Panc1 (cell line): Measurements from ENCODE around the gene TBX1. TPM values are rescaled to one million over a fixed set of nuclear protein-coding genes. Genes with fewer than 3 reads are reported as not detected.
A peak's percentile ranks its signal among the peaks of the same experiment; 100 is the strongest.

Experiments
- ATAC-seq: fragments of 200-7000 bp; cut with Tn5 transposase; 2 replicates; pipeline ENCODE4 v1.9.1; 2020; ENCODE audit warnings: mild to moderate bottlenecking, moderate library complexity
- BruUV-seq: library from RNA; stranded (reverse); fragments of 400-500 nt; replicated peaks from 2 replicates; lab custom pipeline; 2021; lab: Mats Ljungman, UMichigan
- CTCF ChIA-PET: fragments of 300-600 bp; sonication (Branson Sonifier 250); formaldehyde crosslinking; loops from one replicate; lab custom pipeline; 2022; ENCODE audit warnings: antibody characterized with exemption; lab: Charles Lee
- POLR2A ChIA-PET: fragments of 300-600 bp; sonication (Branson Sonifier 250); formaldehyde crosslinking; loops from one replicate; lab custom pipeline; 2022; ENCODE audit warnings: antibody characterized with exemption; lab: Charles Lee
- DNase-seq: peaks from one replicate; pipeline ENCODE4 v3.0.0-alpha.2; 2010; ENCODE audit warnings: low read depth, low spot score
- H3K27ac ChIP-seq: 2 replicates; pipeline ENCODE4 v1.5.1; 2011; ENCODE audit warnings: mild to moderate bottlenecking, low read length, inconsistent platforms
- H3K27me3 ChIP-seq: fragments of 200-500 bp; sonication (Bioruptor generic); 2 replicates; pipeline ENCODE4 v1.6.0; 2014; ENCODE audit warnings: low read length, inconsistent platforms; ENCODE audit not compliant: control insufficient read depth, insufficient read depth
- H3K36me3 ChIP-seq: fragments of 200-500 bp; sonication (Bioruptor generic); 2 replicates; pipeline ENCODE4 v1.5.1; 2014; ENCODE audit warnings: inconsistent platforms, mild to moderate bottlenecking, low read length, moderate library complexity; ENCODE audit not compliant: control insufficient read depth, insufficient read depth
- H3K4me1 ChIP-seq: 2 replicates; pipeline ENCODE4 v1.5.1; 2011; ENCODE audit warnings: inconsistent platforms, mild to moderate bottlenecking, low read length, moderate library complexity; ENCODE audit not compliant: control insufficient read depth, insufficient read depth
- H3K4me3 ChIP-seq, 2 experiments: 2 replicates each; pipeline ENCODE4 v1.5.1; 2011 to 2012; ENCODE audit warnings: low read depth in 2 of 2, low read length in 2 of 2, mild to moderate bottlenecking in 2 of 2, inconsistent platforms in 1 of 2, moderate library complexity in 1 of 2
- H3K9me3 ChIP-seq: fragments of 200-500 bp; sonication (Bioruptor generic); 2 replicates; pipeline ENCODE4 v1.5.1; 2014; ENCODE audit warnings: low read depth, mild to moderate bottlenecking, inconsistent platforms, low read length, moderate library complexity; ENCODE audit not compliant: control insufficient read depth, insufficient read depth
- CTCF ChIP-seq: fragments of 450-650 bp; IDR thresholded peaks from 2 replicates; pipeline ENCODE4 v1.5.1; 2017; ENCODE audit warnings: mild to moderate bottlenecking
- POLR2AphosphoS5 ChIP-seq: IDR thresholded peaks from 2 replicates; pipeline ENCODE4 v1.6.1; 2012; ENCODE audit warnings: mild to moderate bottlenecking, low read depth, low read length, moderate library complexity
- REST ChIP-seq, 2 experiments: IDR thresholded peaks; 2 replicates each; pipeline ENCODE4 v1.6.1; 2011 to 2012; ENCODE audit warnings: low read depth in 2 of 2, control low read depth in 1 of 2, low read length in 1 of 2, mild to moderate bottlenecking in 1 of 2, moderate library complexity in 1 of 2; ENCODE audit not compliant: insufficient read depth in 1 of 2
- SIN3A ChIP-seq: IDR thresholded peaks from 2 replicates; pipeline ENCODE4 v1.6.1; 2012; ENCODE audit warnings: low read depth, mild to moderate bottlenecking, low read length, moderate library complexity, borderline replicate concordance; ENCODE audit not compliant: insufficient read depth
- TCF7L2 ChIP-seq: IDR thresholded peaks from 2 replicates; pipeline ENCODE4 v1.6.1; 2011; ENCODE audit warnings: mild to moderate bottlenecking, low read depth, low read length, inconsistent platforms
- in situ Hi-C: cut with HindIII; loops from 2 replicates; pipeline ENCODE4 v1.10.0; 2016; ENCODE audit warnings: low sequenced_read_pairs, low pct_unique_long_range_greater_than_20kb
- intact Hi-C: fragments of 100-400 bp; cut with micrococcal nuclease; formaldehyde crosslinking; loops from one replicate; pipeline ENCODE4 v1.10.0; 2022; ENCODE audit not compliant: unreplicated experiment
- total RNA-seq: library from RNA; stranded (reverse); gene quantifications from one replicate; pipeline ENCODE4 v1.2.1, GENCODE V29; 2021; ENCODE audit not compliant: unreplicated experiment

The TBX1 gene
- total RNA-seq, 1 experiment from 2014 or later = 91.7 TPM

GRCh38 chr22:19798003-19798665, 37.6 kb downstream of the TBX1 start:
- intact Hi-C loops (no loop called here), in situ Hi-C loops (no loop called here)
- ChIA-PET POLR2A (no interaction called here), CTCF (no interaction called here)
- H3K4me3 ChIP-seq = no peak overlapping the region
- DNase-seq = no peak
- H3K9me3 ChIP-seq = no peaks in the 10 kb centered on the region
- no peaks in the 10 kb centered on the region for H3K36me3 ChIP-seq
- H3K27me3 ChIP-seq = no peaks in the 10 kb centered on the region
- TF ChIP-seq REST (IDR thresholded peaks at IDR 0.05; ENCODE audit: insufficient read depth in 1 of 2, low read depth in 2 of 2, low read length in 1 of 2) = no peak
- TF ChIP-seq TCF7L2 = no peak
- no peak for TF ChIP-seq SIN3A
- no peak for TF ChIP-seq CTCF
- no peak for TF ChIP-seq POLR2AphosphoS5
- BruUV-seq = no TSS peak
- no peak for ATAC-seq
- no peak overlapping the region for H3K27ac ChIP-seq
- no peaks in the 10 kb centered on the region; the same call in 1 of the 2 replicates for H3K4me1 ChIP-seq

- no peaks in the 10 kb centered on the region for H3K9me3 ChIP-seq
- peak; percentile 44 for ATAC-seq
- CTCF ChIA-PET = no interaction called here
Measured at GRCh38 chr22:19798891-19799293, 38.3 kb downstream of the TBX1 start.

More at GRCh38 chr22:19798891-19799293, 38.3 kb downstream of the TBX1 start:
- intact Hi-C loops (no loop called here), in situ Hi-C loops (no loop called here)
- no TSS peak for BruUV-seq
- TF ChIP-seq SIN3A (no peak), POLR2AphosphoS5 (no peak), REST (IDR thresholded peaks at IDR 0.05; ENCODE audit: insufficient read depth in 1 of 2, low read depth in 2 of 2, low read length in 1 of 2) (no peak), CTCF (no peak), TCF7L2 (no peak)
- Histone ChIP-seq H3K4me3 (no peak overlapping the region), H3K27ac (no peak overlapping the region), H3K4me1 (no peaks in the 10 kb centered on the region; the same call in 1 of the 2 replicates), H3K36me3 (no peaks in the 10 kb centered on the region), H3K27me3 (no peaks in the 10 kb centered on the region)
- POLR2A ChIA-PET = no interaction called here
- DNase-seq = no peak
